Measurements from ENCODE around the gene DGKH.

GRCh38 chr13:42214446-42214845 lies 166.0 kb downstream of the DGKH start:
- TF ChIP-seq, protein P1, sequence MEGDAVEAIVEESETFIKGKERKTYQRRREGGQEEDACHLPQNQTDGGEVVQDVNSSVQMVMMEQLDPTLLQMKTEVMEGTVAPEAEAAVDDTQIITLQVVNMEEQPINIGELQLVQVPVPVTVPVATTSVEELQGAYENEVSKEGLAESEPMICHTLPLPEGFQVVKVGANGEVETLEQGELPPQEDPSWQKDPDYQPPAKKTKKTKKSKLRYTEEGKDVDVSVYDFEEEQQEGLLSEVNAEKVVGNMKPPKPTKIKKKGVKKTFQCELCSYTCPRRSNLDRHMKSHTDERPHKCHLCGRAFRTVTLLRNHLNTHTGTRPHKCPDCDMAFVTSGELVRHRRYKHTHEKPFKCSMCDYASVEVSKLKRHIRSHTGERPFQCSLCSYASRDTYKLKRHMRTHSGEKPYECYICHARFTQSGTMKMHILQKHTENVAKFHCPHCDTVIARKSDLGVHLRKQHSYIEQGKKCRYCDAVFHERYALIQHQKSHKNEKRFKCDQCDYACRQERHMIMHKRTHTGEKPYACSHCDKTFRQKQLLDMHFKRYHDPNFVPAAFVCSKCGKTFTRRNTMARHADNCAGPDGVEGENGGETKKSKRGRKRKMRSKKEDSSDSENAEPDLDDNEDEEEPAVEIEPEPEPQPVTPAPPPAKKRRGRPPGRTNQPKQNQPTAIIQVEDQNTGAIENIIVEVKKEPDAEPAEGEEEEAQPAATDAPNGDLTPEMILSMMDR (IDR thresholded peaks at IDR 0.05; ENCODE audit: poor library complexity, severe bottlenecking): no peak
- no peak for TF ChIP-seq RAD21 (conservative IDR thresholded peaks at IDR 0.05)
- TF ChIP-seq EP300 (conservative IDR thresholded peaks at IDR 0.05; ENCODE audit: poor library complexity, severe bottlenecking): no peak
- no peak for TF ChIP-seq MXI1 (conservative IDR thresholded peaks at IDR 0.05; ENCODE audit: poor library complexity, severe bottlenecking)
- TF ChIP-seq SMC3 (conservative IDR thresholded peaks at IDR 0.05; ENCODE audit: poor library complexity): no peak
- TF ChIP-seq, protein P2, sequence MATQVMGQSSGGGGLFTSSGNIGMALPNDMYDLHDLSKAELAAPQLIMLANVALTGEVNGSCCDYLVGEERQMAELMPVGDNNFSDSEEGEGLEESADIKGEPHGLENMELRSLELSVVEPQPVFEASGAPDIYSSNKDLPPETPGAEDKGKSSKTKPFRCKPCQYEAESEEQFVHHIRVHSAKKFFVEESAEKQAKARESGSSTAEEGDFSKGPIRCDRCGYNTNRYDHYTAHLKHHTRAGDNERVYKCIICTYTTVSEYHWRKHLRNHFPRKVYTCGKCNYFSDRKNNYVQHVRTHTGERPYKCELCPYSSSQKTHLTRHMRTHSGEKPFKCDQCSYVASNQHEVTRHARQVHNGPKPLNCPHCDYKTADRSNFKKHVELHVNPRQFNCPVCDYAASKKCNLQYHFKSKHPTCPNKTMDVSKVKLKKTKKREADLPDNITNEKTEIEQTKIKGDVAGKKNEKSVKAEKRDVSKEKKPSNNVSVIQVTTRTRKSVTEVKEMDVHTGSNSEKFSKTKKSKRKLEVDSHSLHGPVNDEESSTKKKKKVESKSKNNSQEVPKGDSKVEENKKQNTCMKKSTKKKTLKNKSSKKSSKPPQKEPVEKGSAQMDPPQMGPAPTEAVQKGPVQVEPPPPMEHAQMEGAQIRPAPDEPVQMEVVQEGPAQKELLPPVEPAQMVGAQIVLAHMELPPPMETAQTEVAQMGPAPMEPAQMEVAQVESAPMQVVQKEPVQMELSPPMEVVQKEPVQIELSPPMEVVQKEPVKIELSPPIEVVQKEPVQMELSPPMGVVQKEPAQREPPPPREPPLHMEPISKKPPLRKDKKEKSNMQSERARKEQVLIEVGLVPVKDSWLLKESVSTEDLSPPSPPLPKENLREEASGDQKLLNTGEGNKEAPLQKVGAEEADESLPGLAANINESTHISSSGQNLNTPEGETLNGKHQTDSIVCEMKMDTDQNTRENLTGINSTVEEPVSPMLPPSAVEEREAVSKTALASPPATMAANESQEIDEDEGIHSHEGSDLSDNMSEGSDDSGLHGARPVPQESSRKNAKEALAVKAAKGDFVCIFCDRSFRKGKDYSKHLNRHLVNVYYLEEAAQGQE (IDR thresholded peaks at IDR 0.05; ENCODE audit: borderline replicate concordance): no peak

Measured in neural cell (in vitro differentiated cells).